Liver (tissue), 9 donors: ENCODE results near the gene BSN. TPM values are rescaled to one million over a fixed set of nuclear protein-coding genes. Genes with fewer than 3 reads are reported as not detected.

ENCODE experiments used
- DNase-seq: peaks from one replicate; pipeline ENCODE4 v3.0.0-alpha.2; 2017; ENCODE audit warnings: low spot score
- H3K27ac ChIP-seq, 2 donors: one replicate each; pipeline ENCODE4 v1.7.0; 2013; ENCODE audit warnings: inconsistent platforms in 2 of 2, low read length in 2 of 2, control low read depth in 1 of 2, low read depth in 1 of 2, mild to moderate bottlenecking in 1 of 2
- H3K27me3 ChIP-seq, 4 donors: one replicate each; pipeline versions ENCODE4 v1.6.1 to v1.7.0; 2013; ENCODE audit warnings: low read length in 3 of 4, inconsistent platforms in 1 of 4, mild to moderate bottlenecking in 1 of 4, moderate library complexity in 1 of 4; ENCODE audit not compliant: control insufficient read depth in 4 of 4, insufficient read depth in 4 of 4
- H3K36me3 ChIP-seq, 4 donors: one replicate each; pipeline versions ENCODE4 v1.6.1 to v1.7.0; 2013; ENCODE audit warnings: low read length in 3 of 4, mild to moderate bottlenecking in 3 of 4, low read depth in 1 of 4, moderate library complexity in 1 of 4; ENCODE audit not compliant: control insufficient read depth in 4 of 4, insufficient read depth in 3 of 4
- H3K4me1 ChIP-seq, 4 donors: one replicate each; pipeline versions ENCODE4 v1.6.1 to v1.7.0; 2013; ENCODE audit warnings: low read length in 3 of 4, mild to moderate bottlenecking in 3 of 4, moderate library complexity in 1 of 4; ENCODE audit not compliant: control insufficient read depth in 4 of 4, insufficient read depth in 4 of 4
- H3K4me3 ChIP-seq, 3 donors: one replicate each; pipeline versions ENCODE4 v1.6.1 to v1.7.0; 2013; ENCODE audit warnings: low read length in 3 of 3, control low read depth in 1 of 3, low read depth in 1 of 3, mild to moderate bottlenecking in 1 of 3
- H3K9ac ChIP-seq, 2 donors: one replicate each; pipeline ENCODE4 v1.7.0; 2013; ENCODE audit warnings: low read length in 2 of 2, mild to moderate bottlenecking in 2 of 2, moderate library complexity in 2 of 2, control low read depth in 1 of 2, low read depth in 1 of 2
- H3K9me3 ChIP-seq, 4 donors: one replicate each; pipeline versions ENCODE4 v1.6.1 to v1.7.0; 2013; ENCODE audit warnings: low read length in 3 of 4; ENCODE audit not compliant: control insufficient read depth in 4 of 4
- CTCF ChIP-seq: fragments of 150-350 bp; IDR thresholded peaks from 2 replicates; pipeline ENCODE4 v1.5.1; 2017; ENCODE audit warnings: improper control_type of control experiment, low read depth, low read length; ENCODE audit not compliant: missing input control
- EGR1 ChIP-seq, 2 donors: IDR thresholded peaks; 2 replicates each; pipeline ENCODE4 v1.6.1; 2016 to 2018; ENCODE audit warnings: antibody characterized with exemption in 2 of 2, low read depth in 2 of 2
- FOXA1 ChIP-seq: IDR thresholded peaks from 2 replicates; pipeline ENCODE4 v1.6.1; 2016; ENCODE audit warnings: antibody characterized with exemption
- FOXA2 ChIP-seq: IDR thresholded peaks from 2 replicates; pipeline ENCODE4 v1.6.1; 2016; ENCODE audit warnings: antibody characterized with exemption
- GABPA ChIP-seq, 2 donors: IDR thresholded peaks in 1 of 2; conservative IDR thresholded peaks in 1 of 2; 2 replicates each; pipeline ENCODE4 v1.6.1; 2016; ENCODE audit warnings: antibody characterized with exemption in 2 of 2, mild to moderate bottlenecking in 1 of 2, moderate library complexity in 1 of 2
- HNF4A ChIP-seq, 2 donors: conservative IDR thresholded peaks; 2 replicates each; pipeline ENCODE4 v1.6.1; 2016; ENCODE audit warnings: antibody characterized with exemption in 2 of 2, mild to moderate bottlenecking in 2 of 2
- HNF4G ChIP-seq: IDR thresholded peaks from 2 replicates; pipeline ENCODE4 v1.6.1; 2016; ENCODE audit warnings: antibody characterized with exemption
- JUND ChIP-seq, 2 donors: IDR thresholded peaks; 2 replicates each; pipeline ENCODE4 v1.6.1; 2016; ENCODE audit warnings: antibody characterized with exemption in 2 of 2
- MAX ChIP-seq: IDR thresholded peaks from 2 replicates; pipeline ENCODE4 v1.6.1; 2016; ENCODE audit warnings: antibody characterized with exemption
- NR2F2 ChIP-seq: IDR thresholded peaks from 2 replicates; pipeline ENCODE4 v1.6.1; 2016; ENCODE audit warnings: antibody characterized with exemption
- RAD21 ChIP-seq, 2 donors: IDR thresholded peaks; 2 replicates each; pipeline ENCODE4 v1.6.1; 2016; ENCODE audit warnings: antibody characterized with exemption in 2 of 2, mild to moderate bottlenecking in 2 of 2
- RXRA ChIP-seq, 2 donors: IDR thresholded peaks; 2 replicates each; pipeline ENCODE4 v1.6.1; 2017 to 2018; ENCODE audit warnings: antibody characterized with exemption in 2 of 2, mild to moderate bottlenecking in 1 of 2
- SP1 ChIP-seq: IDR thresholded peaks from 2 replicates; pipeline ENCODE4 v1.6.1; 2018; ENCODE audit warnings: antibody characterized with exemption, mild to moderate bottlenecking
- TAF1 ChIP-seq: conservative IDR thresholded peaks from 2 replicates; pipeline ENCODE4 v1.6.1; 2016; ENCODE audit warnings: antibody characterized with exemption, mild to moderate bottlenecking
- ZBTB33 ChIP-seq: IDR thresholded peaks from 2 replicates; pipeline ENCODE4 v1.6.1; 2016; ENCODE audit warnings: antibody characterized with exemption
- WGBS: extraction: QIAGEN DNeasy Blood & Tissue Kit; methylation state at CpG from one replicate; pipeline ENCODE4 v1.1.7; 2013; 5-methylcytosine and 5-hydroxymethylcytosine counted together
- polyA plus RNA-seq, 2 donors: library from polyadenylated mRNA; stranded (reverse) in 1 of 2; unstranded in 1 of 2; fragments of 200-250 nt in 1 of 2; fragments of >200 nt in 1 of 2; fragmentation: Nextera tagmentation in 1 of 2; extraction: Ambion mirVana in 1 of 2; gene quantifications; one replicate each; pipeline versions ENCODE4 v1.2.1 to v1.2.3, GENCODE V29; 2013 to 2015
- total RNA-seq, 2 donors: library from RNA; depleted of rRNA; stranded (reverse); fragments of >200 nt; gene quantifications; one replicate each; pipeline ENCODE4 v1.2.3, GENCODE V29; 2014
- TF ChIP-seq, protein P1 (sequence below): IDR thresholded peaks from 2 replicates; pipeline ENCODE4 v1.6.1; 2016; ENCODE audit warnings: antibody characterized with exemption, mild to moderate bottlenecking
- TF ChIP-seq, protein P2 (sequence below): IDR thresholded peaks from 2 replicates; pipeline ENCODE4 v1.6.1; 2016; ENCODE audit warnings: antibody characterized with exemption
- donor health status: healthy.
- donor health status: healthy.
- donor health status: healthy.
- donor health status: healthy.
- donor health status: healthy.

BSN gene
- total and polyA plus RNA-seq, 4 donors = 0.32 to 0.67 (median 0.40) TPM

DNA sequence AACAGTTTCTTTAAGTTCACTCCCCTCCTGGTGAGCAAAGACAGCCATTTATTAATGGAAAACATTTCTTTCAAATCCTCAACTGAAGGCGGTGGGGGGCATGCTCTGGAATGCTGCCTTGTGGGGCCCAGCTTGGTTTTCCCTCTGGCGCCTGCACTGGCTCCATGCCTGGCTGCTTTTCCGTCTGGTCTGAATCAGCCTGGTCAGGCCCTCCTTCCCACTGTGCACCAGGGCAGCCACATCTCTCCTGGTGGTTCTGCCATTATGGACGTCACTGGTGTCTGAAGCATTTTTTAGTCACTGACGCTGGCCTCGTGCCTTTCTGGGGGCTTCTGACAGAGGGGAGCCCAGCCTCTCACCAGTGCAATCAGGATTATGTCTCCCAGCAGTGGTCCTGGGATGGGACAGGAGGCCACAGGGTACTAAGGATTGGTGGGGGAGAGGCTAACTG is 62.2 kb downstream of the BSN start:
- DNase-seq = no peak
- no peak for TF ChIP-seq CTCF
- no peak for TF ChIP-seq EGR1 (IDR thresholded peaks at IDR 0.05; ENCODE audit: low read depth in 2 of 2)
- TF ChIP-seq JUND (IDR thresholded peaks at IDR 0.05) = no peak
- TF ChIP-seq SP1 = no peak
- TF ChIP-seq RXRA (IDR thresholded peaks at IDR 0.05) = no peak
- no peak for TF ChIP-seq ZBTB33
- TF ChIP-seq HNF4G = no peak
- TF ChIP-seq FOXA2 = no peak
- TF ChIP-seq MAX = no peak
- TF ChIP-seq, protein P1, sequence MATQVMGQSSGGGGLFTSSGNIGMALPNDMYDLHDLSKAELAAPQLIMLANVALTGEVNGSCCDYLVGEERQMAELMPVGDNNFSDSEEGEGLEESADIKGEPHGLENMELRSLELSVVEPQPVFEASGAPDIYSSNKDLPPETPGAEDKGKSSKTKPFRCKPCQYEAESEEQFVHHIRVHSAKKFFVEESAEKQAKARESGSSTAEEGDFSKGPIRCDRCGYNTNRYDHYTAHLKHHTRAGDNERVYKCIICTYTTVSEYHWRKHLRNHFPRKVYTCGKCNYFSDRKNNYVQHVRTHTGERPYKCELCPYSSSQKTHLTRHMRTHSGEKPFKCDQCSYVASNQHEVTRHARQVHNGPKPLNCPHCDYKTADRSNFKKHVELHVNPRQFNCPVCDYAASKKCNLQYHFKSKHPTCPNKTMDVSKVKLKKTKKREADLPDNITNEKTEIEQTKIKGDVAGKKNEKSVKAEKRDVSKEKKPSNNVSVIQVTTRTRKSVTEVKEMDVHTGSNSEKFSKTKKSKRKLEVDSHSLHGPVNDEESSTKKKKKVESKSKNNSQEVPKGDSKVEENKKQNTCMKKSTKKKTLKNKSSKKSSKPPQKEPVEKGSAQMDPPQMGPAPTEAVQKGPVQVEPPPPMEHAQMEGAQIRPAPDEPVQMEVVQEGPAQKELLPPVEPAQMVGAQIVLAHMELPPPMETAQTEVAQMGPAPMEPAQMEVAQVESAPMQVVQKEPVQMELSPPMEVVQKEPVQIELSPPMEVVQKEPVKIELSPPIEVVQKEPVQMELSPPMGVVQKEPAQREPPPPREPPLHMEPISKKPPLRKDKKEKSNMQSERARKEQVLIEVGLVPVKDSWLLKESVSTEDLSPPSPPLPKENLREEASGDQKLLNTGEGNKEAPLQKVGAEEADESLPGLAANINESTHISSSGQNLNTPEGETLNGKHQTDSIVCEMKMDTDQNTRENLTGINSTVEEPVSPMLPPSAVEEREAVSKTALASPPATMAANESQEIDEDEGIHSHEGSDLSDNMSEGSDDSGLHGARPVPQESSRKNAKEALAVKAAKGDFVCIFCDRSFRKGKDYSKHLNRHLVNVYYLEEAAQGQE = no peak
- no peak for TF ChIP-seq HNF4A (conservative IDR thresholded peaks at IDR 0.05)
- no peak for TF ChIP-seq TAF1
- no peak for TF ChIP-seq RAD21 (IDR thresholded peaks at IDR 0.05)
- no peak for TF ChIP-seq NR2F2
- no peak for TF ChIP-seq FOXA1
- TF ChIP-seq GABPA (IDR thresholded peaks at IDR 0.05 in 1 of 2, conservative IDR thresholded peaks at IDR 0.05 in 1 of 2) = no peak
- Histone ChIP-seq H3K27me3 (no peaks in the 10 kb centered on the region), H3K36me3 (no peaks in the 10 kb centered on the region), H3K4me3 (no peak overlapping the region), H3K27ac (no peak overlapping the region), H3K9me3 (no peaks in the 10 kb centered on the region), H3K9ac (no peak overlapping the region), H3K4me1 (no peaks in the 10 kb centered on the region)
- 89% methylated on average over 6 of the region's 6 CpGs for WGBS

DNA sequence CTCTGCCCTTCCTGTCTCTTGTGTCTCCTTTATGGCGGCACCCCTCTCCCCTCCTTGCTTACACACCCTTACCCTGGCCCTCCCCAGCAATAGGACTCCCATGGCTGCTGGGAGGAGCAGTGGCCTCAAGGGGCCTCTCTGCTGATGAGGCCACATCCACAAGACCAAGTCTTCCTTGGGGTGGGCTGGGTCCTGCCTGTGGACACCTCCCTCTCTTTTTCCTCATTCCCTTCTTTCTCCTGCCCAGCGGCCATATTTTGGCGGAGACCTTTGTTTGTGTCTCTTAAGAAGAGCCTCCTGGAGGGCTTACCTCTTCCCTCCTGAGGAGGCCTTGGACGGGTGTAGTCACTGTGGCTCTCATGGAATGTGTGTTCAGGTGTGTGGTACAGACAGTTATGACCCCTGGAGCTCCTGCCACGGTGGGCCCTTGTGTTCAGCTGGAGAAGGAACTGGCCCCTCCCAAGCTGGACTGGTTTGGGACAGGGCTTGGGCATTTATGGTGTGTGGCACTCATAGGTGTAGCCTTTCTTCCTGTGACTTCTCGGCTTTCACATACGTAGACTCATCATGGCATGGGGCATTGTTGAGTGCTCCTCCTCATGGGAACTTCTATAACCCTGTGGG is 63.2 kb downstream of the BSN start:
- H3K27me3 ChIP-seq = no peaks in the 10 kb centered on the region
- H3K27ac ChIP-seq = no peak overlapping the region
- no peaks in the 10 kb centered on the region for H3K9me3 ChIP-seq
- TF ChIP-seq, protein P2, sequence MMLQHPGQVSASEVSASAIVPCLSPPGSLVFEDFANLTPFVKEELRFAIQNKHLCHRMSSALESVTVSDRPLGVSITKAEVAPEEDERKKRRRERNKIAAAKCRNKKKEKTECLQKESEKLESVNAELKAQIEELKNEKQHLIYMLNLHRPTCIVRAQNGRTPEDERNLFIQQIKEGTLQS = no peak
- no peak for DNase-seq
- no peak overlapping the region for H3K9ac ChIP-seq
- H3K36me3 ChIP-seq = no peaks in the 10 kb centered on the region
- 95% methylated on average over 7 of the region's 7 CpGs for WGBS
- H3K4me1 ChIP-seq = no peaks in the 10 kb centered on the region
- H3K4me3 ChIP-seq = no peak overlapping the region
